NAMALWA (cell line): ENCODE measurements around the gene CDK19.
"Not testable (repeated sequence)": the region's sequence is repeated elsewhere in the genome, so short reads cannot be mapped to it uniquely, and the experiment has no call there.

Experiments
- DNase-seq: peaks from one replicate; pipeline ENCODE4 v3.0.0-alpha.2; 2015; ENCODE audit warnings: low spot score

Gene CDK19

GRCh38 chr6:110813338-110814101, 1.7 kb downstream of the CDK19 start:
- DNase-seq: peak; percentile 30

GRCh38 chr6:110812719-110813118, 2.5 kb downstream of the CDK19 start:
- no peak for DNase-seq

GRCh38 chr6:110810896-110811586, 4.2 kb downstream of the CDK19 start:
- peak; percentile 78 for DNase-seq

GRCh38 chr6:110809792-110810191, 5.5 kb downstream of the CDK19 start:
- no peak for DNase-seq

- DNase-seq: not testable (repeated sequence)
Observed at GRCh38 chr6:110802175-110802574, 13.1 kb downstream of the CDK19 start.

- DNase-seq: no peak
Observed at GRCh38 chr6:110800839-110801196, 14.5 kb downstream of the CDK19 start.

GRCh38 chr6:110800196-110800838, 15.0 kb downstream of the CDK19 start:
- no peak for DNase-seq

- no peak for DNase-seq
Observed at GRCh38 chr6:110799655-110800054, 15.6 kb downstream of the CDK19 start.

- peak; percentile 56 for DNase-seq
Observed at GRCh38 chr6:110799189-110799588, 16.1 kb downstream of the CDK19 start.

GRCh38 chr6:110795271-110795670, 20.0 kb downstream of the CDK19 start:
- no peak for DNase-seq

GRCh38 chr6:110786696-110787095, 28.6 kb downstream of the CDK19 start:
- DNase-seq: no peak

- no peak for DNase-seq
Observed at GRCh38 chr6:110786271-110786670, 29.0 kb downstream of the CDK19 start.

GRCh38 chr6:110784610-110784979, 30.7 kb downstream of the CDK19 start:
- no peak for DNase-seq

GRCh38 chr6:110781522-110782214, 33.6 kb downstream of the CDK19 start:
- no peak for DNase-seq

GRCh38 chr6:110778333-110778732, 36.9 kb downstream of the CDK19 start:
- DNase-seq: no peak

- no peak for DNase-seq
Observed at GRCh38 chr6:110777636-110778035, 37.6 kb downstream of the CDK19 start.

GRCh38 chr6:110776413-110776812, 38.9 kb downstream of the CDK19 start:
- no peak for DNase-seq

- peak; percentile 10 for DNase-seq
Observed at GRCh38 chr6:110769923-110770322, 45.3 kb downstream of the CDK19 start.

- DNase-seq: no peak
Observed at GRCh38 chr6:110768057-110768456, 47.2 kb downstream of the CDK19 start.

GRCh38 chr6:110761371-110761770, 53.9 kb downstream of the CDK19 start:
- DNase-seq: no peak

- no peak for DNase-seq
Observed at GRCh38 chr6:110760589-110760988, 54.7 kb downstream of the CDK19 start.

- DNase-seq: not testable (repeated sequence)
Observed at GRCh38 chr6:110760098-110760497, 55.2 kb downstream of the CDK19 start.

GRCh38 chr6:110757926-110758325, 57.3 kb downstream of the CDK19 start:
- no peak for DNase-seq
